Measurements from ENCODE around the gene MAP6.
A peak's percentile ranks its signal among the peaks of the same experiment; 100 is the strongest.

Gene MAP6

DNA sequence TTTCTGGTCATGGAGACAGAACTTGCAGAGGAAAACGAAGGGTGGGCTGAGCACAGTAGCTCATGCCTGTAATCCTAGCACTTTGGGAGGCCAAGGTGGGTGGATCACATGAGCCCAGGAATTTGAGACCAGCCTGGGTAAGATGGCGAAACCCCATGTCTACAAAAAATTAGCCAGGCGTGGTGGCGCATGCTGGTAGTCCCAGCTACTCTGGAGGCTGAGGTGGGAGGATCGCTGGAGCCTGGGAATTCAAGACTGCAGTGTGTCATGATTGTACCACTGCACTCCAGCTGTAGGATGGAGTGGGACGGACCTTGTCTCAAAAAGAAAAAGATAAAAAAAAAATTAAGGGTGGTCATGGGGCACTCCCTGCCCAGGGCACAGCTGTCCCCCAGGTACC, 100.9 kb downstream of the MAP6 start:
- no peak for DNase-seq (ENCODE audit: low spot score)

DNA sequence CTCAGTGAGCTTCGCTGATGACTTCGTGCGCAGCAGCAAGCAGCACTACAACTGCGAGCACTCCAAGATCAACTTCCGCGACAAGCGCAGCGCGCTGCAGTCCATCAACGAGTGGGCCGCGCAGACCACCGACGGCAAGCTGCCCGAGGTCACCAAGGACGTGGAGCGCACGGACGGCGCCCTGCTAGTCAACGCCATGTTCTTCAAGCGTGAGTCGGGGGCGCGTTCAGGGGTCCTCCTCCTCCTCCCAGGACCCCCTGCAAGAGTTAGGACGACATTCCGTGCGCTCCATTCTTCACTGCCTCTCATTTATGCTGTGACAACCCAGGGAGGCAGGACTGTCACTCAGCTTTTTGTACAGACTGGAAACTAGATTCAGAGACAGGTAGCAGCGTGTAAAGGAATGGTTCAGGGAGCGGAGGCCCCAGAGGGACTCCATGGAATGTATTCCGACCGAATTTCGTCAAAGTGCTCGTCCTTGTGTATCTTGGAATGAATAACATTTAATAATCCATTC, 102.0 kb downstream of the MAP6 start:
- no peak for DNase-seq (ENCODE audit: low spot score)

DNA sequence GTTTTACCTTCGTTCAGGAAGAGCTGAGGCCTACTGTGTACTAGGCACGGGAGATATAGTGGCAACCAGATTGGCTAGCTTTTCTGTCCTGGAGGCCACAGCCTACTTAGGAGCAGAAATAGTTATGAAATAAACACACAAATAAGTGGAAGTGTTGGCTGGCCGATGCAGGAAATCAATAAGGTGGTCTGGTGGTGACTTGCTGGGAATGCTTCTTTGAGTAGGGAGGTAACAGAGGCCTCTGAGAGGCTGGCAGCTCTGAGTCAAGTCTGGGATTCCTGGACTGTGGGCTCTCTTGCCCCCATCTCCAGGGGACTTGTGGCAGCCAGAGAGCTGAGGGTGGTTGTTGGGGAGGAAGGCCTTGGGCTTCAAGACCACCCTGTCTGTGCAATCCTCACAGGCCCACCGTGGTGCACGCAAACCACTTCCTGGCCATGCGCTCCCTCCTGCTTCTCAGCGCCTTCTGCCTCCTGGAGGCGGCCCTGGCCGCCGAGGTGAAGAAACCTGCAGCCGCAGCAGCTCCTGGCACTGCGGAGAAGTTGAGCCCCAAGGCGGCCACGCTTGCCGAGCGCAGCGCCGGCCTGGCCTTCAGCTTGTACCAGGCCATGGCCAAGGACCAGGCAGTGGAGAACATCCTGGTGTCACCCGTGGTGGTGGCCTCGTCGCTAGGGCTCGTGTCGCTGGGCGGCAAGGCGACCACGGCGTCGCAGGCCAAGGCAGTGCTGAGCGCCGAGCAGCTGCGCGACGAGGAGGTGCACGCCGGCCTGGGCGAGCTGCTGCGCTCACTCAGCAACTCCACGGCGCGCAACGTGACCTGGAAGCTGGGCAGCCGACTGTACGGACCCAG, 102.7 kb downstream of the MAP6 start:
- DNase-seq (ENCODE audit: low spot score) = no peak

DNA sequence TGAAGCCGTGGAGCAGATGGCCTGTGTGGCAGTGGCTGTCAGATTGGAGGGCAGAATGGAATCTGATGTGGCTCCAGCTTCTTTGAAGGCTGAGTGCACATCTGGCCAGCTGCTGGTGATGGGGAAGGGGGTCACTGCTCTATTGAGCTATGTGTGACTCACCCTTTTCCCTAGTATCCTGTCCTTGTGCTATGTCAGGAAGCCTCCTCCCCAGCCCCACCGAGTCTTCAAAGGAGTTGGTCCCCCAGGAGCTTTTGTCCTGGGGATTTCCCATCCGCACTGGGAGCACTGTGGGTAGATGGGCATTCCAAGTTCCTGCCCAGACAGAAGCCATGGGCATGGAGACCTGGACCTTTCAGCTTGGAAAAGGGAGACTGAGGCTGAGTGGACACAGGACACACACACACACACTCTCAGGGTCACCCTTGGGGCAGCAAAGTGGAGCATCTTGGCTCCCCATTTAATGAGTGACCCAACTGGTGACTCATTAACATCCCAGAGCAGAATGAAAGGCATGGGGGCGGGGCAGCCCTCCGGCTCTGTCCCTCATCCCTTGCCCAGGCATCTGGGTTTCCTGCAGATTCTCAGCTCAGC, 103.5 kb downstream of the MAP6 start:
- no peak for DNase-seq (ENCODE audit: low spot score)

DNA sequence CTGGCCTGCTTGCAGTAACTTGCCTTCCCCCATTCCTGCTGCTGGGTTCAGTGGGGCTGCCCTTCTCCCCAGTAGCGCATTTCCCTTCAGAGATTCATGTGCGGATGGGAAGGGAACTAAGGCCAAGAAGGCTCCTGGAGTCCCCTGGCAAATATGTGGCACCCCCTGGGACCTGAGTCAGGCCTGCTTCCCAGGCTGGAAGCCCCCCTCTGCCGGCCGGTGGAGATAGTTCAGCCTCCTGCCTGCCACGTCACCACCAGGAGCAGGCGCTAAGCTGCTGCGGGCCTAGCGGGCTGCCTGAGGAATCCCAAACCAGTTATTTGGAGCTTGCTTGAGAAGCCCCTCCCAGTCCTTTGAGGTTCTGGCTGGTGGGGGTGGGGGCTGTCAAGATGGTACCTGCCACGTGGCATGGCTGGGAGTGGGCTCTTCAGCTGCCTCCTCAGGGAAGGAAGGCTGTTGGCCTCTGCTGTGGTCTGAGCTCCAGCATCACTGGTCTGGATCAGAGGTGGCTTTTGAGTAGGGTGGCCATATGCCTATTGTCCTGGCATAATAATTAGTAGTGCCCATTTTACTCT, 104.8 kb downstream of the MAP6 start:
- DNase-seq (ENCODE audit: low spot score) = peak; percentile 78

DNA sequence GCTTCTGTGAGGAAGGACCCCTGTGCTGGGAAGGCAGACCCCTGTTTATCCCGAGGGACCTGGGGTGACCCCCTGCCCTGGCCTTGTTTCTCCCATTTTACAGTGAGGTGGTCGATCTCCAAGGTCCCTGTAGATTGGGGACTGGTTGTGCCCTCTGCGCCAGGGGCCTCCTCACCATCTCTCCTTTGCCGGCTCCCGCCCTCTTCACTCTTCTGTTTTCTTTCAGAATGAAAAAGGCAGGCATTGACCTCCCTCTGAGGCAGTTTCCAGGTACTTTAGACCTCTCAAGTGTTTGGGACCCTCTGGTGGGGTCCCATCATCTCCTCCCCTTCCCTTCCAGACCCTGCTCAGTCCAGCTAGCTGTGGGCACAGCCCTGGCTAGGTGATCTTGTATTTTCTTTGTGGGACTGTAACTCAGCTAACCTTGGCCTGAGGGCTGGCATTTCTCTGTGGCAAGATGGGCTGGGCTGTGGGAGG, 105.3 kb downstream of the MAP6 start:
- no peak for DNase-seq (ENCODE audit: low spot score)

DNA sequence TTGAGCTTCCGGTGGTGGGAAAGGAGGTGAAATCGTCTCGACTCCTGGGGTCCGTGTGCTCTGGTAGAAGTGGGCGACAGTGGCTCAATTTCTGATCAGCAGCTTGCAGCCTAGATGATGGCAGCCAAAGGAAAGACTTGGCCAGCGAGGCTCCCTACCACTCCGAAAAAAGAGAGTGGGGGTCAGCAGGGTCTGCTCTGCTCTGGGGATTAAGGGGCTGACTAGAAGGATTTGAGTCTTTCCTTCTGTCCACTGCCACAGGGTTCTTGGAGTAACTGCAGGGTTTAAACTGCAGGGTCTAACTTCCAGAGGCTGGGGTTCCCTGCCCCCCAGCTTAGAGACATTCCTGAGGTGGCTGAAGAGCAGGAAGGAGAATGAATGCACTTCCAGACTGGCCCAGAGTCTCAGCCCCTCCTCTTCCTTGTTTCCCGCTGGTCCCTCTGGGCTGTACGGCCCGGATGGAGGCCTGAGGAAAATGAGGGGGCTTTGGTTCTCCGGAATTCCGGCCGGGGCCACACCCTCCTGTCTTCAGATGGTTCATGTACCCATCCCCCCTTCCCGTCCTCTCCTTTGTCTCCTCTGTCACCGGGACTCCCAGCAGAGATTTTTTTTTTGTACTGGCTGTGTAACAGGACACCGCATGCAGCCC, 105.9 kb downstream of the MAP6 start:
- peak; percentile 79 for DNase-seq (ENCODE audit: low spot score)

DNA sequence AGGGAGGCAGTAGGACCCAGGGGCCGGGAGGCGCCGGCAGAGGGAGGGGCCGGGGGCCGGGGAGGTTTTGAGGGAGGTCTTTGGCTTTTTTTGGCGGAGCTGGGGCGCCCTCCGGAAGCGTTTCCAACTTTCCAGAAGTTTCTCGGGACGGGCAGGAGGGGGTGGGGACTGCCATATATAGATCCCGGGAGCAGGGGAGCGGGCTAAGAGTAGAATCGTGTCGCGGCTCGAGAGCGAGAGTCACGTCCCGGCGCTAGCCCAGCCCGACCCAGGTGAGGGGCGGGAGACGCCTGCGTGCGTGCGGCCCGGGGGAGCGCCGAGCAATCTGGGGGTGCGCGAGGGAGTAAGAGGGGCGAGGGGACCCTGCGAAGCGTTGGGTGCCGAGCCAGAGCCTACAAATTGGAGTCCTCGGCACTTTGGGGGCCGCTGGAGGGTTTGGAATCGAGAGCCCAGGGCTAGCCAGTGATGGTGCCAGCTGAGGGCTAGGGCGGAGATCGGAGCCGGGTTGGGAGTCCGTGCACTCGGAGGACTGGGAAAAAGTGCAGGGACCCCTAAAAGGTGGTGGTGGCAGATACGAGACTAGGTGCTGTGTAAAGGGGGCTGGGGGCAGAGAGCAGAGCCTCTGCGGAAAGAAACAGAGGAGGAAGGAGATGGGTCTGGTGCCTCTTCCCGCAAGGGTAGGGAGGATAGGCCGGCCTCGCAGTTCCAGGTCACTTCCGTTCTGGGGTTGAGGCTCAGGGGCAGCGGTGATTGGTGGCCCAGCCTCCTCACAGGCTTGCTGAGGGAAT, 106.6 kb downstream of the MAP6 start, which contains the start of gene SERPINH1:
Gene SERPINH1 (plus strand): TSS at position 206 of the 788 bp plus-strand sequence. CDS start 4,097 bp downstream, outside the sequence.
- DNase-seq (ENCODE audit: low spot score) = peak; percentile 93

DNA sequence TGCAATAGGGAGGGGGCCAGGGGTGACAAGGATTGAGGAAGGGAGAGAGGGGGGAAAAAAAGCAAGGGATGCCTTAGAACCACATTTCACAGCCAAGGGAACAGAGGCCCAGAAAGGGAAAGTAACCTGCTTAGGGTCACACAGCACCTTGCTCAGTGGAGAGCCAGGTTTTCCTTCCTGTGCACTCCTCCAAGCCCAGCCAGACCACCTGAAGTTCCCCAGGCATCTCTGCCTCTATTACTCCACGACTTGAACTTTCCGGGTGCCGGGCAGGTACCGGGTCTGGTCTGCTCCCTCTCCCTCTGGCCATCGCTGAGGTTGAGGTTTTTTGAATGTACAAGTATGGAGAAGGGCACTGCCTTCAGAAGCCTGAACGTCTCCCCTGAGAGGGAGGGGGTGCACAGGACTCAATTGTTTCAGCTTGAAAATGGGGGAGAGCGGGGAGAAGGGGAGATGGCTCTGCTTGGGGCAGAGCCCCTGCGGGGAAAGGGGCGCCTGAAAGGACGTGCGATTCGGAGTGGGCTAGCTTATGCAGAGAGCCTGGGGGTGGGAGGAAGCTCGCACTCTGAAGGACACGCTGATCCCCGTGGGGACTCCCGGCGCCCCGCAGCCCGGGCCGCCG, 107.3 kb downstream of the MAP6 start:
- DNase-seq (ENCODE audit: low spot score) = no peak

DNA sequence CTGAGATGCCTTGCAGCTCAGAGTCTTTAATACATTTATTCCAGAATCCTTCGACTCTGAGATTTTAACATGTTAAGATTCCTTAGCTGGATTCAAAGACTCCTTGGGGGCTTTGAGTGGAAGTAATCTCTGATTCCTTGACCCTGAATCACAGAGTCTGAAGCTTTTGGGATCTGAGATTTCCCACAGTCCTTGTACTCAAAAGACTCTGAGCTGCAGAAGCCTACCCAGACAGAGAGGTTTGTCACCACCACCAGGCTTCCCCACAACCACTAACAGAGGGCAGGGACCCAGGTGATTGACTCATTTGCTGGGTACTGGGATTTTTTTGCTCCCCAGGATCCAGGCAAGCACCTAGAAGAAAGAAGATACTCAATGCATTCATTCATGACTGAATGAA, 108.2 kb downstream of the MAP6 start:
- no peak for DNase-seq (ENCODE audit: low spot score)

DNA sequence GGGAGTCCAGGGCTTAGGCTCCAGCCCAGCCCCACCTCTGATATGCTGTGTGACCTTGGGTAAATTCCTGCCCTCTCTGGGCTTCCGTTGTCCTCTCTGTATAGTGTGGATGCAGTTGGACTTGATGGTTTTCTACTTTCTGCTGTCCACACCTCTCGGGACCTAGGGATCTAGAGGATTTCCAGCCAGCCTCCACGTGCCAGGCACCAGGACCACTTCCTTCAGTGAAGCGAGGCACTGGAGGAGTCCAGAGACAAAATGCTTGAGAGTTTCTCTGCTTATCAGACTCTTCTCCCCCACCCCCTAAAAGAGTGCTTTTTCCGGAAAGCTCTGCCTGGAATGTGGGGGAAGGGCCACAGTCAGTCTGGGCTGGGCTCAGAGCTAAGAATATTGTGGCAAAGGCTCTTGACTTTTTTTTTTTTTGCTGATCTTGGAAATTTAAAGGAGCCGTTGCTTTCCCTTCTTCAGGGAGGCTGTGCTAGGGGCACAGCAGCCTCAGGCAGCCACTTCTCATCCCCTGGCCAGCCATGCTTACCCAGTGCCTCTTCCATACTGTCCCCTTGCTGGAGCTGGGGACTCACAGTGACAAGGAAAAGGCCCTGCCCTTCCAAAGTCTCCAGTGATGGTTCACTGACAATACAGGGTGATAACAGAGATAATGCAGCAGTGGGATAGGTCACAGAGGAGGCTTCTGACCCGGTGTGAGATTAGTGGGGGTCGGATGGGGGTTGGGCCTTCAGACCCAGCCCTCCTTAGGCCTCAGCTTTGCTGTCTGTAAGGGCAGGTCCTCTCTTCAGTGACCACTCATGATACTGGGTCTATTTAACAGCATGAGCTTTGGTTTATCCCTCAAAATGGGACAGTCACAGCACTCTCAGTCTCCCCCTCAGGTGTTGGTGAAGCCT, 109.6 kb downstream of the MAP6 start:
- peak; percentile 78 for DNase-seq (ENCODE audit: low spot score)

DNA sequence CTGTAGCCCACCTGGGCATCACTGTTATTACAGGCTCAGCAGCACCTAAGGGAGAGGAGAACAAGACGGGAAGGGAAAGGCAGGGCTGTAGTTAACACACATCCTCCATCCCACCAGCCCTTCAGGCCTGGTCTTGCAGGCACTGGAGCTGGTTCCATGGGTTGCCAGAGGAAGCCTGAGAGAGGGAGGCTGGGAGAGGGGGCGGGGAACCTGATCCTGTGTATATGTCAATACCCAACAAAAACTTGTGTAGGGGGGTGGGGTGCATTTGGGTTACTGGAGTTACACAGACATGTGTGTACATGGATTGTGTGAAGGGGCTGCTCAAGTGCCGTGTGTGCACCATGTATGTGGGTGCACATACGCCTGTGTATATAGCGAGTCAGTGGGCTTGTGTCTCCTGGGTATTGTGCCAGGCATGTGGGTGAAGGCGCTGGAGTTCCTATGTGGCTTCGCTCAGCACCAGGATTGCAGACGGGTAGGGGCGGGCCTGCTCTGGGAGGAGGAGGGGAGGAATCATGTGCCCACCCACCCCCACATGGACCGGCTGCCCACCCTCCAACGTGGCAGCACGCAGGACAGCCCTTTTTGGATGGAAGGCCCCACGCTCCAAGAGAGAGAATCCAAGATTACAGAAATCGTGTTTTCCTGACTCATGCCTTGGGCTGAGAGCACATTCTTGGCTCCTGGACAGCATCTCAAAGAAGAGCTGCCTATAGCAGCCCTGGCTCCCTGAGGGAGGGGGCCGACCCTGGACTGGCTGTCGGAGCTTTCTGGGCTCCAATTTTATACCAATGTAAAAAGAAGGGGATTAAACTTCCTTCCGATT, 111.0 kb downstream of the MAP6 start:
- DNase-seq (ENCODE audit: low spot score) = peak; percentile 82

DNA sequence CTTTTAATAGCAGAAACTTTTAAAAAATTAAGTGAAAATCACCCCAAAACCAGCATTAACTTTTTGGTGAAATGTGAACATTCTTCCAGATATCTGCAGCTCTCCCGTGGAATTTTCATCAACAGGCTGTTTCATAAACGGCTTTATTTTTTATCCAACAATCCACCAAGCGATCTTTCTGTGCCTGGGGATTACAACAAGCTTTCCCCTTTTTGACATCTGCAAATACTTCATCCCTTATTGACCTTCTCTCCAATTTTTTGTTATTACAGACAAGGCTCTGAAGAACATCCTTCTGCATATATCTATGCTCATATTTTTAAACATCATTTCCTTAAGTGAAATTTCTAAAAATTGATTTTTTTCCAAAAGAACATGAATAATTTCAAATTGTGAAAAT, 112.6 kb downstream of the MAP6 start:
- DNase-seq (ENCODE audit: low spot score) = no peak

DNA sequence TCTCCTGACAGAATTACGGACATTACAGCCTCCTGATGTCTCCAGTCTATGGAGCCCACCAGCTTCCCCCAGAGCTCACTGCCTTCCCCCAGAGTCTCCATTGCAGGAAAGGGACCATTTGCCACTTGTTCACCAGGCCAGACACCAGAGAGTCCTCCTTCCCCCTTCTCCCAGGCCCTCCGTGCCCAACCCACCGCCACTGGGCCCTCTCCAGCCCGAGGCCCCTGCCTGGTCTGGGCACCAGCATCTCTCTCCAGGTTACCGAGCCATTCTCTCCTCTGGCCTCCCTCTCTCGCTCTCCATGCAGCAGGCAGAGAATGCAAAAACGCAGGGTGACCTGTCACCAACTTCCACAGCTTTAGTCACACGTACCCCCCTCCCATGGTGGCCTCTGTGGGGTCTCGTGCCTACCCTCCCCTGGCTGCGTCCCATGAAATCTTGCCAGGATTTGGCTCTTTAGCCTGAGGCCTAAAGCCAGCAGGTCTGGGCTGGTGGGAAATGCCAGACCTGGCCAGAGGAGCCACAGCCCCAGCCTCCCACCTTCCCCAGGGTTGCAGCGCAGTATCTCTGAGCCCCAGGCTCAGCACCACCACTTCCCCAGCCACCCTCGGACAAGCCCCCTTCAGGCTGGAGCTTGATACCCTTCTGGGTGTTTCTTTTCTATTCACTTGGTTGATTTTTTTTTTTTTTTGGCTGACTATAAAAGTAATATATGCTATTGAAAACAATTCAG, 113.6 kb downstream of the MAP6 start:
- DNase-seq (ENCODE audit: low spot score) = no peak

DNA sequence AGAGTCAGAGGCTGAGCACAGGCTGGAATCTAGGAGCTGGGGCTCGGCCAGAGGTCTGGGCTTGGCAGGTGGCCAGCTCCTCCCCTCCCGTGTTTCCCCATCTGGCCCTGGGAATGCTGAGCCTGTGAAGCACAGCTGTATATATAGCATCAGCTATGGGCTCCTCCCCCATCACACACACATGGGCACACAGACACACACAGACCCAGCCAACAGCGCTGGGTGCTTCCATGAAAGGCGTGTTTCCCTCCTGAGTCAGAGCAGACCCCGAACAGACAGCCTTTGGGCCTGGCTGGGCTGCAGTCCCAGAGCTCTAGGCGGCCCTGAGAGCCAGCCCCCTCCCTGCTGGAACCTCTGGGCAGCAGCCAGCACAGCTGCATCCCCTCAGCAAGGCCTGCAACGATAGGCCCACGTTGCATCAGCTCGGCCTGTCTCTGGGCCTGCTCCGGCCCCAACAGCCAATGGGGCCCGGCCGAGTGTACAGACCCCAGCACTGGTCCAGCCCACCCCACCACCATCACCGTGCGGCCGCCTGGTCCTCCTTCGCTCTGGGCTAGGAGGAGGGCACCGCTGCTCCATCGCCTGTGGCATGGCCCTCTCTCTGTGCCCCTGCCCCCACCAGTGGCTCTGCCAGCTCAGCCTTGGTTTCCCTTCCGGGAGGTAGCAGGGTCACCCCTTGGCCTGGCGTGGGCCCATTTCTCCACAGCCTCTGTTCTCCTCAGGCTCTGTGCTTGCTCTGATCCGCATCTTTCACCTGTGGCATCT, 114.4 kb downstream of the MAP6 start:
- peak; percentile 98 for DNase-seq (ENCODE audit: low spot score)

DNA sequence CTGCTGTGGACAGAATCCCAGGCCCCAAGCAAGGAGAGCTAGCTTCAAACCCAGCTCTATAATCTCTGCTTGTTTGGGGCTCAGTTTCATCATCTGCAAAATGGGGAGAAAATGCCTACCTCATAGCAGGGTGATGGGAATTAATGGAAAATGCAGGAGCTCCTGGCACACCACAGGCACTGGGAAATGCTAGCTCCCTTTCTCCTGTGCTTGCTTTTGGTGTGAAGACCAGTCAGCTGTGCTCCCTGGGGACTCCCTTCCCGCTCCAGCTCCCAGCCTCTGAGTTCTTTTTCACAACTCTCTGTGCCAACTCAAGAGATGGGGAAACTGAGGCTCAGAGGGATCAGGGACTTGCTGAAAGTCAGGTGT, 115.0 kb downstream of the MAP6 start:
- DNase-seq (ENCODE audit: low spot score) = no peak

DNA sequence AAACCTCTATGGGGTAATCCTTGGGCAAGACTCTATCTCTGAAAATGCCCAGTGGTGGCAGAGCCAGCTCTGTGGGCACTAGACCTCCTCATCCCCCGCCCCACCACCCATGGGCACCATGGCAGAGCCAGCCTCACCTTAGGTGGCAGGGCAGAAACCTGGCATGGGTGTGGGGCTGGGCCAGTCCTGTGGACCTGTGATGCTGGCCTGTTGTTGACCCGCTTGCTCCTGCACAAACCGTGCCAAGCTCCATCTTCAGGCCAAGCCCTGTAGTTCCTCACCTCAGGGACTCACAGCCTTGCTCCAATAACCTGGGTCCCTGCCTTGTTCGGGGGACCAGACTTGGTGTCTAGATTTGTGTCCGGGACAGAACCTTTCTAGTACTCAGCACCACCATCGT, 115.7 kb downstream of the MAP6 start:
- no peak for DNase-seq (ENCODE audit: low spot score)

All from left forelimb (tissue), 1 donor.